Fibroblast of the aortic adventitia (primary cell): ENCODE data around the gene FSCN2. TPM values are rescaled to one million over a fixed set of nuclear protein-coding genes. Genes with fewer than 3 reads are reported as not detected.

Experiments used
- DNase-seq: peaks from one replicate; pipeline ENCODE4 v3.0.0-alpha.2; 2010; ENCODE audit warnings: low read depth
- H3K4me3 ChIP-seq: 2 replicates; pipeline ENCODE4 v1.5.1; 2011; ENCODE audit warnings: low read depth, mild to moderate bottlenecking, control low read depth, low read length, moderate library complexity
- total RNA-seq: library from RNA; depleted of rRNA; stranded (reverse); fragments of >200 nt; gene quantifications from 2 replicates; pipeline ENCODE4 v1.2.3, GENCODE V29; 2012; ENCODE audit warnings: low replicate concordance
- TF ChIP-seq, protein P1 (sequence below): IDR thresholded peaks from 2 replicates; pipeline ENCODE4 v1.5.1; 2011; ENCODE audit warnings: mild to moderate bottlenecking, low read length, control low read depth, inconsistent platforms; ENCODE audit not compliant: insufficient read depth

FSCN2 gene
- total RNA-seq, 1 donor = 1.3 TPM

DNA sequence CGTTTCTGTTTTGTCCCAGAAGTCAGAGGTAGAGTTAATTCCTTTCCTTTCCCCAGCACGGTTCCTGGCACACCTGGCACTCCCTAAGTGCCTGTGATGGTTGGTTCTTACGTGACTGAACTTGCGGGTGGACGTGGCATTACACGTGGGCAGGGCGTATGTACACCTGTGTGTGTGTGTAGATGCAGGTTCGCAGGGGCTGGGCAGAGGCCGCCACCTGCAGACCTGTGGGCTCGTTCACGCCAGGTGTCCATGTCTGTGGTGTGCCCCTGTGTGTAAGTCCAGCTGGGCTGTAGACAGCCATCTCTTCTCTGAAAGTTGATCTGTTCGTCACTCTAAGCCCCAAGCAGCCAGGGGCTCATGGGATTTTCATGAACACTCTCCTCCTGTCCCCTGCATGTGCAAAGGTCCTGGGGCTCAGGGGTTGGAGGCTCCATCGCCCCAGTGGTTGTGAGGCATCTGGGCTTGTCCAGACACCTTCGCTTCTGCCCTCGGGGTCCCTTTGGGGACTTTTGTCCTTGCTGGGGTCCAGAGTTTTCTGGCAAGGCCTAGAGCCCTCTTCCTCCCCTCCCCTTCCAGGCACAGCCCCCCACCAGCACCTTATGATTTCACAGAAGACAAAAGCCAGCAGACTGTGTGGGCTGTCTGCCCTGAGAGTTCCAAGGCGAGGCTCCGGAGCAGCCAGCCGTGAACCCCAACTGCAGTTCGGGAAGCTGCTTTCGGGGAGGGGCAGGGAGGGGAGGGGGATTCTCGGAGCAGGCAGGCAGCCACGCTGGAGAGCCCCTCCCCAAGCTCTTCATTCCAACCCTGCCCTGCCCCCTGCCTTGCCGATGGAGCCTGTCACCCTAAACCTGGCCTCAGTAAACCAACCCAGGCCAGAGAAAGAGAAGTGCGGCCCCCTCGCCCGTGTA is 5.4 kb upstream of the FSCN2 start:
- TF ChIP-seq, protein P1, sequence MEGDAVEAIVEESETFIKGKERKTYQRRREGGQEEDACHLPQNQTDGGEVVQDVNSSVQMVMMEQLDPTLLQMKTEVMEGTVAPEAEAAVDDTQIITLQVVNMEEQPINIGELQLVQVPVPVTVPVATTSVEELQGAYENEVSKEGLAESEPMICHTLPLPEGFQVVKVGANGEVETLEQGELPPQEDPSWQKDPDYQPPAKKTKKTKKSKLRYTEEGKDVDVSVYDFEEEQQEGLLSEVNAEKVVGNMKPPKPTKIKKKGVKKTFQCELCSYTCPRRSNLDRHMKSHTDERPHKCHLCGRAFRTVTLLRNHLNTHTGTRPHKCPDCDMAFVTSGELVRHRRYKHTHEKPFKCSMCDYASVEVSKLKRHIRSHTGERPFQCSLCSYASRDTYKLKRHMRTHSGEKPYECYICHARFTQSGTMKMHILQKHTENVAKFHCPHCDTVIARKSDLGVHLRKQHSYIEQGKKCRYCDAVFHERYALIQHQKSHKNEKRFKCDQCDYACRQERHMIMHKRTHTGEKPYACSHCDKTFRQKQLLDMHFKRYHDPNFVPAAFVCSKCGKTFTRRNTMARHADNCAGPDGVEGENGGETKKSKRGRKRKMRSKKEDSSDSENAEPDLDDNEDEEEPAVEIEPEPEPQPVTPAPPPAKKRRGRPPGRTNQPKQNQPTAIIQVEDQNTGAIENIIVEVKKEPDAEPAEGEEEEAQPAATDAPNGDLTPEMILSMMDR = peak; percentile 45
- no peak overlapping the region for H3K4me3 ChIP-seq
- no peak for DNase-seq

DNA sequence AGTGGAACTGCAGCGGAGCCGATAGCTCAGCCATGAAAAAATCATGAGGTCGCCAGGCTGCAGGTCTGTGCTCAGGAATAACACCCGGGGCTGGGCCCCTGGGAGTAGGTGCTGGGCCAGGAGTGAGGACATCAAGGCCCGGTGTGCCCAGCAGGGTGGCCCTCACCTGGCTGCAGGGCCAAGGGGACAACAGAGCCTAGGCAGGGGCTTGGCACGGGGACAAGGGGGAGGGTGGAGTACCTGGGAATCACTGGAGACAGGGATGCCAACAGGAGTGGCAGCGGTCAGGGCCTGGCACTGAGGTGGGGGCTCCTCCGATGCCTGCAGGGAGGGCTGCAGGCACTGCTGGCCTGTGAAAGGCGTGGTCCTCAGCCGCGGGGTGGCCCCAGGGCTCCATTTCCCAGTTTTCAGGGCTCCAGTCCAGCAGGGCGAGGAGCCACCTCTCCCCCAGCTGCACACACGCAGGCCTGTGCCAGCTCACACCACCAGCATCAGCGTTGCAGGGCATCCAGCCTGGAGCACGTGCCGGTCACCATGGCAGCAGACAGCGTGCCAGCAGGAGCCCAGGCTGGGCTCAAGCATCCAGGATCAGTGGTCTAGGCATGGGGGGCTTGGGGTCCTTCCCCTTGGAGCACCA is 4.7 kb upstream of the FSCN2 start:
- TF ChIP-seq, protein P1 = no peak
- peak; percentile 63 for DNase-seq
- no peak overlapping the region for H3K4me3 ChIP-seq

DNA sequence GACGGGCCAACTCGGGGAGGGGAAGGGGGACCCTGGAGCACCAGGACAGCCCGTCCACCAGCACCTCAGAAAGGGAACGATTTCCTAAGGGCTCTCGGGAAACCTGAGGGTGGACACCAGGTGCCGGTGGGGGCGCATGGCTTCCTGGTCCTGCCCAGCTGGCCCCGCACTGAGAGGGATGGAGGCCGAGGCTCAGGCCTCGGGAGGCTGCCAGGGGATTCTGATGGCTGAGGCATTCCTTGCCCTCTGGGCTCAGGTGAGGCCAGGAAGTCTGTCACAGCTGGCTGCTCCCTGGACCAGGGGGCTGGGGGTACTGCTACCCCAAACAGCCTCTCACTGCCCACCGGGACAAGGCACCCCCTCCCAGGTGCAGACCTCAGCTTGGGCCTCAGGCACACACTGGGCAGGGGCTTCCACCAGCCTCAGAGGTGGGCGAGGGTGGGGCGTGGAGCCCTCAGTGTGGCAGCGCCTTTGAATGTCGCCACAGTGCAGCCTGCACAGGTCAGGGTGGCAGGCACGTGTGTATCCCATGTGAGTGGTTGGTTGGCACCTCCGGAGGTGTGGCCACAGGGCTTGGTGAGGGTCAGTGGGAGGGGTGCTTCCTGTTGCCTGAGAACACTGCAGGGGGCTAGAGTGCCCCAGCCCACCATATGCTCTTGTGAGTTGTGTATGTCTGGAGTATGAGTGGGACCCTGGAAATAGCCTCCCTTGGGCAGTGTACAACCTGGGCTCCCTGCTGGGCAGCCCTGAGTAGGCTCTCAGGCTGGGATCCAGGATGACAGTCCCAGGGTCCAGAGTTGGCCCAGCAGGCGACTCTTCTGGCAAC is 3.9 kb upstream of the FSCN2 start:
- H3K4me3 ChIP-seq = no peak overlapping the region
- DNase-seq = no peak
- TF ChIP-seq, protein P1 = no peak

DNA sequence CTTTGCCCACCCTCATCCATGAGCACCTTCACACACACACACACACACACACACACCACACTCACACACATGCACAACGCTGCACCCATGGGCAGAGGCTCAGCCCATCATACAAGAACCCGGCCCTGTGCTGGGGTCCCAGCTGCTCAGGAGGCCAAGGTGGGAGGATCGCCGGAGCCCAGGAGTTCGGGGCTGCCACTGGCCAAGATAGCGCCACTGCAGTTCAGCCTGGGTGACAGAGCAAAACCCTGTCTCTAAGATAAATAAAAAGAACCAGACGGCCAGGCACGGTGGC is 3.4 kb upstream of the FSCN2 start:
- TF ChIP-seq, protein P1 = no peak
- H3K4me3 ChIP-seq = no peak overlapping the region
- DNase-seq = no peak

DNA sequence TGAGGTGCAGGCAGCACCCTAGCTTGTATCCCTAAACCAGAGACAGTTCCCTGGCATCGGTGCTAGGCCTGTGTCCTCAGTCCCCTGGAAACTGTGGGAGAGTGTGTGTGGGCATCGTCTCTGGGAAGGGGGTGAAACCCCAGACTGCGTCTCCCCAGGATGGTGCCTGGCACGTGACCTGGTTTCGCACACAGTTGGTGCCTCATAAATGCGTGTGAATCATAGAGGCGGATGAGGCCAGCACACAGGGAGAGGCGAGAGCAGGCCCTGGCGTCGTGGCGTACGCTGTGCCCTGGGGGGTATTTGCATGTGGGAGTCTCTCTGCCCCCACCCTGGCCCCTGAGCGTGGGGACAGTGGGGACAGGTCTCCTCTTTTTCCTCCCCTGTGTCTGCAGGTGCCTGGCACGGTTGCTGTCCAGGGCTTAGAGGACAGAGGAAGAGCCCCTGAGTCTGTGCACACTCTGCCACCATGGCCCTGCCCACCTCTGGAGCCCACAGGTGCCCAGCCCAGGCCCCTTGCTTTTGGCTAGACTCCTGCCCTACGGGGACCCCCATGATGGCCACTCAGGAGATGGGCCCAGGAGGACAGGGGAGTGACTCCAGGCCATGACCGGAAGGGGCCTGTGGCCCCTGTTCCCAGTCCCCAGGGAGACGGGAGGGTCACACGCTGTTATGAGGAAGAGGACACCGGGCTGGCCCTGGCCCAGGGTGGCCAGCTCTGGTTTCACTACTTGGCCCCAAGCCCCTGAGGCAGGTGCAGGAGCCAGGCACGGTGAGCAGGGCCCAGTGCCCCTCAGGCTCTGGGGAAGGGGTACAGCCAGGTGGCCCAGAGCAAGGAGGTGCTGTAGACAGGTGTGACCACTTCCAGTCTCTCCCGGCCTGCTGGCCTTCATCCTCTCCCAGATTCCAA is 1.3 kb upstream of the FSCN2 start:
- no peak for DNase-seq
- H3K4me3 ChIP-seq = no peak overlapping the region
- TF ChIP-seq, protein P1 = no peak

DNA sequence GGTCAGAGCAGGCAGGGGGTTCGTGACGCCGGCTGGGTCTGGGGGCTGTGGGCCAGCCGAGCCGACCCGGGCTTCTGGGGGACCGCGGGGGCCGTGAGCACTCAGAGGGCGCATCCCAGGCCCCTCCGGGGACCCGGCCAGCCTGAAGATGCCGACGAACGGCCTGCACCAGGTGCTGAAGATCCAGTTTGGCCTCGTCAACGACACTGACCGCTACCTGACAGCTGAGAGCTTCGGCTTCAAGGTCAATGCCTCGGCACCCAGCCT is 140 bp downstream of the FSCN2 start:
- DNase-seq = no peak
- TF ChIP-seq, protein P1 = no peak
- H3K4me3 ChIP-seq = no peak overlapping the region
